Measurements from ENCODE around the gene NDST3.
"Not testable (repeated sequence)": the region's sequence is repeated elsewhere in the genome, so short reads cannot be mapped to it uniquely, and the experiment has no call there.

NDST3 gene

GRCh38 chr4:118175506-118175905 lies 141.2 kb downstream of the NDST3 start:
- no peak for DNase-seq (ENCODE audit: low read depth in 2 of 2)

- no peak for DNase-seq (ENCODE audit: low read depth in 2 of 2)
Observed at GRCh38 chr4:118177126-118177525, 142.8 kb downstream of the NDST3 start.

GRCh38 chr4:118180776-118181175 lies 146.5 kb downstream of the NDST3 start:
- DNase-seq (ENCODE audit: low read depth in 2 of 2): no peak

- no peak for DNase-seq (ENCODE audit: low read depth in 2 of 2)
Observed at GRCh38 chr4:118190903-118191302, 156.6 kb downstream of the NDST3 start.

- DNase-seq (ENCODE audit: low read depth in 2 of 2): no peak
Observed at GRCh38 chr4:118193421-118193820, 159.1 kb downstream of the NDST3 start.

- no peak for DNase-seq (ENCODE audit: low read depth in 2 of 2)
Observed at GRCh38 chr4:118206627-118207026, 172.3 kb downstream of the NDST3 start.

GRCh38 chr4:118213101-118213500 lies 178.8 kb downstream of the NDST3 start:
- no peak for DNase-seq (ENCODE audit: low read depth in 2 of 2)

GRCh38 chr4:118215826-118216225 lies 181.5 kb downstream of the NDST3 start:
- no peak for DNase-seq (ENCODE audit: low read depth in 2 of 2)

- DNase-seq (ENCODE audit: low read depth in 2 of 2): no peak
Observed at GRCh38 chr4:118221227-118221800, 187.0 kb downstream of the NDST3 start.

- no peak for DNase-seq (ENCODE audit: low read depth in 2 of 2)
Observed at GRCh38 chr4:118224243-118224829, 190.1 kb downstream of the NDST3 start.

GRCh38 chr4:118225511-118225910 lies 191.2 kb downstream of the NDST3 start:
- no peak for DNase-seq (ENCODE audit: low read depth in 2 of 2)

- DNase-seq (ENCODE audit: low read depth in 2 of 2): no peak
Observed at GRCh38 chr4:118226311-118227010, 192.2 kb downstream of the NDST3 start.

- no peak for DNase-seq (ENCODE audit: low read depth in 2 of 2)
Observed at GRCh38 chr4:118235566-118236120, 201.4 kb downstream of the NDST3 start.

- no peak for DNase-seq (ENCODE audit: low read depth in 2 of 2)
Observed at GRCh38 chr4:118237531-118237930, 203.2 kb downstream of the NDST3 start.

GRCh38 chr4:118249890-118250289 lies 215.6 kb downstream of the NDST3 start:
- DNase-seq (ENCODE audit: low read depth in 2 of 2): no peak

GRCh38 chr4:118254368-118254767 lies 220.1 kb downstream of the NDST3 start:
- DNase-seq (ENCODE audit: low read depth in 2 of 2): no peak

- DNase-seq (ENCODE audit: low read depth in 2 of 2): no peak
Observed at GRCh38 chr4:118259111-118259510, 224.8 kb downstream of the NDST3 start.

- no peak for DNase-seq (ENCODE audit: low read depth in 2 of 2)
Observed at GRCh38 chr4:118260309-118260708, 226.0 kb downstream of the NDST3 start.

- no peak for DNase-seq (ENCODE audit: low read depth in 2 of 2)
Observed at GRCh38 chr4:118264096-118264495, 229.8 kb downstream of the NDST3 start.

GRCh38 chr4:118265312-118266144 lies 231.2 kb downstream of the NDST3 start:
- DNase-seq (ENCODE audit: low read depth in 2 of 2): peak in 1 of 2 donors; percentile 15

- not testable (repeated sequence) for DNase-seq (ENCODE audit: low read depth in 2 of 2)
Observed at GRCh38 chr4:118266145-118266496, 231.8 kb downstream of the NDST3 start.

GRCh38 chr4:118268780-118269179 lies 234.5 kb downstream of the NDST3 start:
- DNase-seq (ENCODE audit: low read depth in 2 of 2): no peak
